ENCODE measurements around the gene CNOT2.

DNA sequence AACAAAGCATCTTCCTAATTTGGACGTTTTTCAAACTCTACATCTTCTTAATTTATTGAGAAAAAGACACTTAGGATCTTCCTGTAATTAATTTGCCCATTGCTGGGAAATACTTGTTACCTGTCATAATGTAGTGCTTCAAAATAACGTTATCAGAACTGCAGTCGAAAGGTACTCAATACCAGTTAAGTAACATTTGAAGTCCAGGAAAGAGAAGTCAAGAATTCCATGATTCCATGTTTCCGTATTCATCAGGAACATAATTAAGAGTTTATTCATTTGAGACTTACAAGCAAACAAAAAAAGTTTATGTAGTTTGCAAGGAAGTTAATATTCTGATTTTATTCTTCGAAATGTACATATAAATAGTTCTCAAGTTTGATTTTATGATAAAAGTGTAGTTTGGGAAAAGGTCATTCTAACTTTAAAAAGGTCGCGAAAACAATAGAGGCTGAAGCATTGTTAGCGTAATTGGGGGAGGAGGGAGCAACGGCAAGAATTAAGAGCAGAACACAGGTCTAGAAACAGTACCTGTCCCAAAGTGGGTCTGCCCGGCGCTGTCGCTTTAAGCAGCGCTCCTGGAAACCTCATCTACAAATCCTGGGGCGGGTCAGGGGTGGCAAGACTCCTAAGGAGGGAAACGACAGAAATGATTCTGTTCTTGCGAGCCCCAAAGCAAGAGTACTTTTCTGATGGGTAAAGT is 121.6 kb downstream of the CNOT2 start:
- TF ChIP-seq, protein P1, sequence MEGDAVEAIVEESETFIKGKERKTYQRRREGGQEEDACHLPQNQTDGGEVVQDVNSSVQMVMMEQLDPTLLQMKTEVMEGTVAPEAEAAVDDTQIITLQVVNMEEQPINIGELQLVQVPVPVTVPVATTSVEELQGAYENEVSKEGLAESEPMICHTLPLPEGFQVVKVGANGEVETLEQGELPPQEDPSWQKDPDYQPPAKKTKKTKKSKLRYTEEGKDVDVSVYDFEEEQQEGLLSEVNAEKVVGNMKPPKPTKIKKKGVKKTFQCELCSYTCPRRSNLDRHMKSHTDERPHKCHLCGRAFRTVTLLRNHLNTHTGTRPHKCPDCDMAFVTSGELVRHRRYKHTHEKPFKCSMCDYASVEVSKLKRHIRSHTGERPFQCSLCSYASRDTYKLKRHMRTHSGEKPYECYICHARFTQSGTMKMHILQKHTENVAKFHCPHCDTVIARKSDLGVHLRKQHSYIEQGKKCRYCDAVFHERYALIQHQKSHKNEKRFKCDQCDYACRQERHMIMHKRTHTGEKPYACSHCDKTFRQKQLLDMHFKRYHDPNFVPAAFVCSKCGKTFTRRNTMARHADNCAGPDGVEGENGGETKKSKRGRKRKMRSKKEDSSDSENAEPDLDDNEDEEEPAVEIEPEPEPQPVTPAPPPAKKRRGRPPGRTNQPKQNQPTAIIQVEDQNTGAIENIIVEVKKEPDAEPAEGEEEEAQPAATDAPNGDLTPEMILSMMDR (IDR thresholded peaks at IDR 0.05): no peak
- no peak for TF ChIP-seq POLR2A (IDR thresholded peaks at IDR 0.05)

All from heart left ventricle (tissue), 13 donors.